T-helper 2 cell (primary cell): ENCODE data around the gene DUSP28.
A peak's percentile ranks its signal among the peaks of the same experiment; 100 is the strongest.
"Not testable (repeated sequence)": the region's sequence is repeated elsewhere in the genome, so short reads cannot be mapped to it uniquely, and the experiment has no call there.

Source experiments
- DNase-seq, 5 experiments: peaks; one replicate each; pipeline versions ENCODE4 v3.0.0 to v3.0.0-alpha.2; 2012 to 2022

The DUSP28 gene

GRCh38 chr2:240561325-240561971 lies 1.3 kb downstream of the DUSP28 start:
- peak in 1 of 5 experiments; percentile 65 for DNase-seq

GRCh38 chr2:240563231-240563630 lies 3.1 kb downstream of the DUSP28 start:
- DNase-seq: not testable (repeated sequence)

- no peak for DNase-seq
Measured at GRCh38 chr2:240563951-240564560, 3.9 kb downstream of the DUSP28 start.

- peak in 2 of 5 experiments; percentile 27 to 62 for DNase-seq
Measured at GRCh38 chr2:240564561-240565332, 4.6 kb downstream of the DUSP28 start.

- DNase-seq: peak; percentile 72 to 98 (median 87)
Measured at GRCh38 chr2:240565333-240566202, 5.4 kb downstream of the DUSP28 start.

GRCh38 chr2:240566203-240567136 lies 6.3 kb downstream of the DUSP28 start:
- DNase-seq: peak; percentile 90 to 95 (median 91)

- DNase-seq: peak in 3 of 5 experiments; percentile 9 to 66 (median 45)
Measured at GRCh38 chr2:240567137-240567871, 7.1 kb downstream of the DUSP28 start.

GRCh38 chr2:240567872-240568677 lies 7.9 kb downstream of the DUSP28 start, which contains the start of gene RNPEPL1:
Gene RNPEPL1, plus strand, starts transcription at chr2:240568484. Its CDS starts 103 bp downstream, at chr2:240568587.
- peak in 4 of 5 experiments; percentile 41 to 72 (median 49) for DNase-seq

- DNase-seq: peak in 4 of 5 experiments; percentile 33 to 85 (median 58)
Measured at GRCh38 chr2:240568678-240569522, 8.7 kb downstream of the DUSP28 start.

- DNase-seq: peak in 2 of 5 experiments; percentile 3 to 23
Measured at GRCh38 chr2:240569523-240569997, 9.4 kb downstream of the DUSP28 start.

- peak in 1 of 5 experiments; percentile 3 for DNase-seq
Measured at GRCh38 chr2:240569998-240570530, 9.9 kb downstream of the DUSP28 start.

GRCh38 chr2:240570531-240571313 lies 10.6 kb downstream of the DUSP28 start:
- DNase-seq: peak in 1 of 5 experiments; percentile 3

GRCh38 chr2:240571314-240571973 lies 11.3 kb downstream of the DUSP28 start:
- DNase-seq: peak in 1 of 5 experiments; percentile 2

GRCh38 chr2:240572141-240573031 lies 12.2 kb downstream of the DUSP28 start:
- DNase-seq: peak in 1 of 5 experiments; percentile 2

- DNase-seq: no peak
Measured at GRCh38 chr2:240573071-240573515, 12.9 kb downstream of the DUSP28 start.
